TTC549 (cell line): Measurements from ENCODE around the gene RALGAPA2.

Experiments used
- FAIRE-seq: peaks from 2 replicates; lab custom pipeline; 2012; peaks lifted over from hg19 to GRCh38; lab: Jason Lieb, UNC

RALGAPA2 gene

DNA sequence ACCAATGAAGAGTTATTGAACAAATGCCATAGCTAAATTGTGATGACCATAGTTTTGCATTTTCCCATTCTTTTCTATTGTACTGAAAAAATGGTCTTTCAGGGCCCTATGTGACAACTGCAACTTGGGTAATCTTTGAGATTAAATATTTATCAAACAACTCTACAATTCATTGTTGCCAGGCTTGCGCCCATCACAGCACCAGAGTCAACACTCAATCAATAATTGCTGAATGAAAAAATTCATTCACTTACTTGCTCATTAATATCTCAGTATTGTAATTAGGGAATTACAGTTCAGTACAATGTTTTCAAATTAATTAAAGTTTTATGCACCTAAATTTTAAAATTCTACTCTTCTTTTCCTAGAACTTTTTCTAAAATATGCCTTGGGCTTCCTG is 7.7 kb upstream of the RALGAPA2 start:
- no peak for FAIRE-seq

DNA sequence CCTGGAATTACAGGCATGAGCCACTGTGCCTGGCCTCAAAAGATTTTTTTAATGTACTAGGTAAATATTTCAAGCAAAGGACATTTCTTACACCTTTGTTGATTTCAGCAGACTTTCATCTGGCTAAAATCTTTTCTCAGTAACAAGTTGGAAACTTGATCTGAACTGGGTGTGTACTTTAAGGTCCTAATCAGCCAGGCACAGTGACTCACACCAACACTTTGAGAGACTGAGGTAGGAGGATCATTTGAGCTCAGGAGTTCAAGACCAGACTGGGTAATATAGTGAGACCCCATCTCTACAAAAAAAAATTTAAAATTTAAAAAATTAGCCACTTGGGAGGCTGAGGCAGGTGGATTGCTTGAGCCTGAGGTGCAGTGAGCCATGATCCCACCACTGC is 7.0 kb upstream of the RALGAPA2 start:
- FAIRE-seq, result no peak

DNA sequence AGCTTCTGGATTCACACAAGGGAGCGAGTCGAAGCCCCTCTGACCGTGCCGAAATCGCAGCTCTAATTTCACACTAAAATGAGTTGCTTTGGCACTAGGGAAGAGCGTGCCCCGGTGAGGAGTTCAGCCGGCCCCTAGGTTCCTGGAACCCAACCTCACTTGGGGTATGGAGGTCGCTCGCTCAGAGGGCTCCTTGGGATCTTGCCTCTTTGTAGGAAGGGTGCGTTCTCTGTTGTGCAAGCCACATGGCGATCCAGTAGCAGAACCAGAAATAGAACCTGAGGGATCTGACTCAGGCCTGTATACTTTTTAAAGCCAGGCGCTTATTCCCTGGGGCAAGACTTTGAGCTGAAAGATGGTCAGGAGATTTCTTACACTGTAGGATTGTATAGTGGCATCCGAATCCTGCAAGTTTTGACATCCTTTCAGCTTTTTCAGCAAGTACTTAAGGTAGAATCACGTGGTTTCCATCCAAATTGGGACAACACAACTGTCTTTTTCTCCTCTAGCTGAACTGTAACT is 861 bp upstream of the RALGAPA2 start:
- FAIRE-seq, result no peak

DNA sequence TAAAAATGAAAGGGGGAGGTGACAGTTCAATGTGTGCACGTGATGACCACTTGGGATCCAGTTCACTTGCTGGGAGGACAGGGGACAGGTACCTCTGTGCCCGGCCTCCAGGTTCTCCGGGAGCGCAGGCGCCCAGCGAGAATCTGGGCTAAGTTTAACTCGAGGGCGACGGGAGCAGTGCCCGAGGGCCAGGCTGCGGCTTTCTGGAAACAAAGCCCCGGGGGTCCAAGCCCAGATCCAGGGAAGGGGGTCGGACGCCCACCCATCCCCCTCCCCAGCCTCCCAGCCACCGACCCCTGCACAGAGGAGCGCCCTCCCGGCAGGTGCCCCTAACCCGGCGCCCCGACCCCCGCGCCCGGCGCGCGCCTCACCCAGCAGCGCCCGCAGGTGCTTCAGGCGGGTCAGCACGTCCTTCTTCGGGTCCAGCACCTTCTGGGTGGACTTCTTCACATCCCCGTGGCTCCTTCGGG is 405 bp downstream of the RALGAPA2 start:
- FAIRE-seq, result no peak

DNA sequence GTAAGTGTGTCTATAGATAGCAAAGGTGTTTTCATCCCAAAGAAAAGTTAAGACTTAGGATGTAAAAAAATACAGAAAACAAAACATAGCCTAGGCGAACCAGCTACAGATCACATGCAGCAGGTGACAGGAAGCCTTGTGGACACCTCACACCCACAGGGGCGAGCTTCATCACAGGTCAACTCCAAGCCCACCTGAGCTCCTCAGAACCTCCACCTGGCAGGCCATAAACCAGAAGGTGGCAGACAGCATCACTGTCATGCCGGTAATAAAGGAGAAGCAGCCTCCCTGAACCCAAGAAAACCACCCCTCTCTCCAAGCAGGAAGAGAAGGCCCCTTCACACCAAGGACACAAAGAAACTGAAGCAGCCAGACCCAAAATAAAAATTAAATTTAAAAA is 1.0 kb downstream of the RALGAPA2 start:
- FAIRE-seq, result no peak

DNA sequence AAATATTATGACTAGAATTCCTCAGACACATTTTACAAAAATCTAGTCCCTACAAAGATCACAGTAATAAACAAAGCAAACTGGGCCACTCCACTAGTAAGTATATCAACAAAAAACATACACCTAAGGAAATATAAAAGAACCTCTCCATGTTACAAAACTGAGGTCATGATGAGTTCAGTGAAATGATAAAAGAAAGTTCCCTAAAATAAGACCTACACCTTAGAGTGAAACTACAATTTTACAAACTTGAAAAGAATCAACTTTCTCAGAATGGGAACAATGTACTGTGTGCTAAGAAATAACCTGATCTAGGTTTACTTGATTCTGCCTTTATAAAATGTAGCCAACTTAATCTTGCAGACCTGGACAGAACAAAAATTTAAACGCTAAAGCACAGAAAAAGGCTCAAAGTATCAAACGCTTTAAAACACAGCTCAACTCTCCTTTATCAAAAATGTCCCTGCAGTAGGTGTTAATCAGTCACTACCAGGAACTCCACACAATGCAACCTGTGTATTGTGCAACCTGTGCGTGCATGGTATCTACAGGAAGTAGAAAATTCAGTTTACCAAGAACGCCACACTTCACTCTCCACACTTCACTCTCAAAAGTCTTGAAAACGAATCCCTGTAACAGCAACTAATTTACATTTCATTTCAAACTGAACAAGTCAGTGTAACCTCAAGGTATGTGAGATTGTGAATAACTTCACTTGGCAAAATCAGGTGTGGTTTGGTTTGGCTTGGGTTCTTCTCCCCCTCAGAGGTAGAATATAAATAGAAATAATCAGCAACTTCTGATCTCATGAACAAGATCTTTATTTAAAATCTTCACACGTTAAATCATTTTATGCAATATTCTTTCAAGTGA is 1.8 kb downstream of the RALGAPA2 start:
- FAIRE-seq, result no peak

DNA sequence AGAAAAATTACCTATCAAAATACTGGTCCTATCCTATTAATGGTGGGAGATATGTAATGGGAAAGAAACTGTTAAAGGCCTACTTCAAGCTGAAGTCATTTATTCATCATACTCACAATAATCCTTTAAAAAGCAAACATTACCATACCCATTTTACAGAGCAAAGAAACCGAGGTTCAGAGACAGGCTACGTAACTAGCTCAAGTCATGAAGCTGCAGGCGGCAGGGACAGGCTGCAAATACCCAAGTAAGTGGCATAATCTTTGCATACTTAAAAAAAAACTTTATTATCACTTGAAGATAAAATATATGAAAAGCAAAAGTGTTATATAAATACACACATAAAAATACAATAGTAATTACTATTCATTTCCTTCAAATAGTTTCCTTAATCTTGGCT is 2.6 kb downstream of the RALGAPA2 start:
- FAIRE-seq, result no peak

DNA sequence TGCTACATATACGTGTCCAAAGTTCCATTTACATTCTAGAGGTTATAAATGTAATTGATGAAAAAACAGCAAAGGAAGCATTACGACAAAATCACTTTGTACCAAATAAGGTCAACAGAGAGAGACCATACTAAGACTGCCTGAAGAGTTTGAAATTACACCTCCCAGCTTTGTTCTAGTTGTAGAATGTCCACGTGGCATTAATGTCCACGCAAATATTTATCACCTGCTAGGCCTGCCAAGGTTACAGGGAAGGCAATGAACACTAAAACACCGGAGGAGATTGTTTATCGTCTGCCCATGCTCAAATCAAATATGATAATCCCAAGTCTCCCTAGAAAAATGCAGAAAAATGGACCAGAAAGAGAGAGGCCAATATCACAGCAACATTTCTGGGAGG is 6.2 kb downstream of the RALGAPA2 start:
- no peak for FAIRE-seq

DNA sequence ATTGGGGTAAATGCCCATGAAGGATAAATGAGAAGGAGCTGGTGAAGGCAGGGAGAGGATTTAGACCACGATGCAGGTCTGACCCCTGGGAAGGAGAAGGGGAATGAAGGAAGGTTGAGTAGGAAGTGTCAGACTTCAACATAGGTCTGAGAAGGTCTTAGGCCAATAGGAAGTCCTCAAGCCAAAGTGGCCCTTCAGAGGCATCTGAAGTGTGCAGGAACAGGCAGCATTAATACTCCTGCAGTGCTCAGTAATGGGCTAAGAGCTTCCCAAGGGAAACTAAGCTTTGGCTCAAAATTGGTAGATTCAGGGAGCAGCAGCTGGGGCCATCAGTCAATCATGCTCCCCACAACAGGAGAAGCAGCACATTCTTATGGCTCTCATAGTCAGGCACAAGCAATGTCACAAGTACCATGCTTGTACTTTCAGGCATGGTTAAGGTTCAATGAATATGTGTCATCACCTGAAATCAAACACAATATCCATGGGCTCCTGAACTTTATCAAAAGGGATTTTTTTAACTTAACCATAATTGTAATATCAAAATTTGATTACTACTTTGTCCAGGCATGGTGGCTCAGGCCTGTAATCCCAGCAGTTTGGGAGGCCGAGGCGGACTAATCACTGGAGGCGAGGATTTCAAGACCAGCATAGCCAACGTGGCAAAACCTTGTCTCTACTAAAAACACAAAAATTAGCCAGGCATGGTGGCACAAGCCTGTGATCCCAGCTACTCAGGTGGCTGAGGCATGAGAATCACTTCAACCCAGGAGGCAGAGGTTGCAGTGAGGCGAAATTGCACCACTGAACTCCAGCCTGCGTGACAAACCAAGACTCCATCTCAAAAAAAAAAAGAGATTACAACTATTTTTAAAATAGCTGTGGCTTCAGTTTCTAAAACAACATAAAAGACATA is 9.9 kb downstream of the RALGAPA2 start:
- FAIRE-seq, result no peak

DNA sequence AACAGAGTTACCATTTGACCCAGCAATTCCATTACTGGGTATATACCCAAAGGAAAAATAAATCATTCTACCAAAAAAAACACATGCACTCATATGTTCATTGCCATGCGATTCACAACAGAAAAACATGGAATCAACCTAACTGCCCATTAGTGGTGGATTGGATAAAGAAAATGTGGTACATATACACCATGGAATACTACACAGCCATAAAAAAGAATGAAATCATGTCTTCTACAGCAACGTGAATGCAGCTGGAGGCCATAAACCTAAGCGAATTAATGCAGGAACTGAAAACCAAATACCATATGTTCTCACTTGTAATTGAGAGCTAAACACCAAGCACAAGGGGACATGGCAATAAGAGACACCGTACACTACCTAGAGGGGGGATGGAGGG is 12.5 kb downstream of the RALGAPA2 start:
- no peak for FAIRE-seq

DNA sequence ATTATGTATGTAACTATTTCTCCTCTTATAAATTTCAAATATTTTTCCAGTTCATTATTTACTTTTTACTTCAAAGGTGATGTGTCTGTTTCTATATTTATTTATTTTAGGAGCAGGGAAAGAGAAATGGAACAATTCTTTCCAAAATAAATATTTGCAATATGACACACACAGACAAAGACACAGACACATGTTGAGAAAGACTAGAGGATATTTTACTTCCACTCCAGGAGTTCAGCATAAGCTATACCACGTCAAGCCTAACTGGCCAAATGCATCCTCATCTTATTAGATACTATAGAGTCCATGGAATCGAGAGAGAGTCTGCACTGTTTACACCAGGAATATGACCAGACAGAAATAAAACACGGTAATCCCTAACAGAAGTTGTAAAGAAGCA is 13.3 kb downstream of the RALGAPA2 start:
- no peak for FAIRE-seq

DNA sequence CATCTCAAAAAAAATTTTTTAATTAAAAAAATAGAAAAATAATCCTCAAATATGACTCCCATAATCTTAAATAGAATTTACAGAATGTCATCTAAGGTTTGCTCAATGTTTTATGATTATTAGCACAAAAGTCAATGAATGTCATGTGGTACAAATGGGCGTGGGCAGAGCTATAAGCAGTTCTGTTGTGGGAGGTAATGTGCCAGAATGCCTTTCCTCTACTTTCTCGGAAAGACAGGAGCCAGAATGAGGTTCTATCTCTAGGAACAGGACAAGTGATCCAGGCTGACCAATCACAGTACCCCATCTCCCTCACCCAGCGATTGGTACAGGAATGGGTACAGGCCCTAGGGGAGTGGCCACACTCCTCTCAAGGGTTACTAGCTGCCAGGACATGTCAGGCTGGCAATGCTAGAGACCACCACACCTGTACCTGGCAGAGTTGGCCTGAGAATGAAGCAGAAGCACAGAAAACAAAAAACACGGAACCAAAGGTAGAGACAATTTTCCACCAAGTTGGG is 15.1 kb downstream of the RALGAPA2 start:
- FAIRE-seq, result no peak

DNA sequence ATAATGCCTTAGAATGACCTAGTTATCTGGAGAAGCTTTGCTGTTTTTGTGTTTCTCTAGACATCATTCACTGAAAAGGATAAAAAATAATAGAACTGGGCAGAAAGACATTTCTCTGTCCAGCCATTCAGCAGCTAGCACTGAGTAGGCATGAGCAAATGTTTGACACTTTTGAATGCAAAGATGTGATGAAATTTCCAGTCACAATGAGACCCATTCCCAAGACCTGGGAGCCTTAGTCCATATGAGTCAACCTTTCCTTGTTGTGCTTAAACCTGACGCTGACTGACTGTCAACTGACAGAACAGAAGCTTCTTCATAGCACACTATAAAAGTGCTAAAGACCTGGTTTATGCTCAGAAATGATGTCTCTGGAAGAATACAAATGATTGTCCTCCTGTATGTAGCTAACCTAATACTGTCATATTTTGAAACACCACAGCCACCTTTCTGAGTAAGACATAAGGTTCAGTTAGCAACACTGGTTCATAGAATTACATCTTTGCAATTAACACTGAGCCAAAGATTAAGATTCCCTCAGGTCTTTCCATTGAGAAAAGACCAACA is 17.1 kb downstream of the RALGAPA2 start:
- FAIRE-seq, result no peak

DNA sequence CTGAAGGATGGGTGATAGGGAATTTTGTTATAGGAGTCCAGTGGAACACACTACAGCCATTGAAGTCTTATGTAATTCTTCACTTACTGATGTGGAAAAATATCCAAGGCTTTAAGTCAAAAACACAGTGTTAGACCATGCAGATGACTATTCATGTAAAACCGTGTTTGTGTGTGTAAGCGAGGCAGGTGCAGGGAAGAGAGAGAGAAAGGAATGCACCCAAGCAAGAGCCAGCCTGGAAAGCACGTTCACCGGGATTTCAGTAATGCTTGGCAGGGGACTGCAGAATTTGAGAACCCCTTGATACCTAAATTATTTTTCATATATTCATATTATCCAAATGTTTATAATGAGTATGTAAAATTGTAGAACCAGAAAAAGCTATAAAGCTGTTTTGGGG is 17.9 kb downstream of the RALGAPA2 start:
- no peak for FAIRE-seq

DNA sequence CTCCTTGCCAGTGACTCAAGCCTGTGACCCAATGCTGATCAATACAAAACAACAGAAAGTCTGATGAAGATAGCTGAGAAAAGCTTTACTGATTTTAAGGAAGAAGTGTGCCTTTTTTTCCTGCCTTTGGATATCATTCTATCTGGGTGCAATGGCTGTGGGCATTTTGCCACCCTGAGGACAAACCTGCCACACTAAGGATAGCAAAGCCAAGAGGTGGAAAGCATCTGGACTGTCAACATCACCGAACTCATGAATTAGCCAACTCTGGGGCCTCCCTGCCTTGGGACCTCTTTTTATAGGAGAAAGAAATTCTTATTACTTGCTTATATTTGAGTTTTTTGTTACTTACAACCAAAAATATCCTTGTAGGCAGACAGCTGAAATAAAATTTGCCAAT is 19.9 kb downstream of the RALGAPA2 start:
- no peak for FAIRE-seq

DNA sequence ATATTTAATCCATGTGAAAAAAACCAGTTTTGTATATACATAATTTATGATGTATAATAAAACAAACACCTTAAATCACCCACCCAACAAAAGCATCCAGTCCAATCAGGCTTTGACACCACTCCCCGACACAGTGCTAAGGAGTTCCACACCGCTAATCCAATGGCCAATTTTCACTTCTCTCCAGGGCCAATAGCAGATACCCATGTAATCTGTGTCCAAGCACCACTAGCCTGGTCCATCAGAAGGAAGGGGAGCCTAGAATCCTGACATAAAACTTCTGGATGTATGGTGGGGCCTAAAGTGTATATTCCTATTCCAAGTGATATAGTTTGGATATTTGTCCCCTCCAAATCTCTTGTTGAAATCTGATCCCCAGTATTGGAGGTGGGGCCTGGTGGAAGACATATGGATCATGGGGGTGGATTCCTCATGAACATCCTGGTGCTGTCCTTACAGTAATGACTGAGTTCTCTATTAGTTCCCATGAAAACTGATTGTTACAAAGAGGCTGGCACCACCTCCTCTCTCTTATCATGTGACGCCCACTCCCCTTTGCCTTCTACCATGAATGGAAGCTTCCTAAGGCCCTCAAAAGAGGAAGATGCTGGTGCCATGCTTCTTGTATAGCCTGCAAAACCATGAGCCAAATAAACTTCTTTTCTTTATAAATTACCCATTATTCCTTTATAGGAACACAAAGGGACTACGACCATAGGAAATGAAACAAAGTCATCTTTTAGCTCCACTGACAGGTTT is 20.8 kb downstream of the RALGAPA2 start:
- no peak for FAIRE-seq

DNA sequence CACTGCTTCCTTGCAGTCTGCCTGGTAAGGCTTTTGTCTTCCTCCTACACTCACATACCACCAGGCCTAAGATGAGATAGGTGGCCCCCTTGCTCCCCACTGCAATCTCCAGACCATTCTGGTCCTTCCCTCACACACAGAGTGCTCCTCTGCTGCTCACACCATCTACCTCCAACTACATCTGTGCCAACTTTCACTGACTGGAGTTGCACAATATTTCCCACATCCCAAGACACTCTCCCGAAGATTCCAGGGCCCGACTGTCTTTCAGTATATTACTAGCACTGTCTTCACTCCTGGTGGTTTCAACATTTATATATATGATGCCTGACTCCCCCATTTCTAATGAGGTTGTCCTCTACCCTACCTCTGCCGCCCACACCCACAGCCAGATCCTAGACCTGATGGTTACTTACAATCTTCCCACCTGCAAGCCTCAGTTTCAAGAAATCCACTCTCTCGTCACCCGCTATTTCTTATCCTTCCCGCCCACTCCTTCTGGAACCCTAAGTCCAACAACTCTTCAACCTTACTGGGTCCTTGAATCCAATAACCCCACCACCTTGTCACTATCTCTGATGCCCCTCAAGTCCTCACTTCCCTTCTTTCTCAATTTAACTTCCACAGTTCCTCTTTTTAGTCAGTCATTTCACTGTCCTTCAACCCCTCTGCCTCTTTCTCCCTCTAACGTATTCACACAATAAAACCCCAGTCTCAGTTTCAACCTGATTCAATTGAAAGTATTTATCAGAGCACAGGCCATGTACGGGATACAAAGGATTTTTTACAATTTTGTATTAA is 21.6 kb downstream of the RALGAPA2 start:
- no peak for FAIRE-seq

DNA sequence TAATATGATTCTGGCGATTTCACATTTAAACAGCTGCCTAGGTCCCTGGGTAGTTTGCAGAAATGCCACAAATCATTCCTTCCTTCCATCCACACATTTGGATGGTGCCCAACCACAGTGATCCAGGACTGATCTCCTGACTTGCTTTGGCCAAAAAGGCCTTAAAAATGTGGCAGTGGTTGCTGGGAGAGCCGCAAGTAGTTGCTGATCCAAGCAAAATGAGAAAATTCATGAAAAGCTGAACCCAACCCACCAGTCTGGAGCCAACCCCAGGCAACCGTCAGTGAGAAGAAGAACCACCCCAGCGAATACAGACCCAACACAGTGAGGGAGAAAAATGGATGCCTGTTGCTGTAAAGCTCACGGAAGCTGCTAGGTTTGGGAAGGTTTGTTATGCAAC is 25.1 kb downstream of the RALGAPA2 start:
- FAIRE-seq, result no peak

DNA sequence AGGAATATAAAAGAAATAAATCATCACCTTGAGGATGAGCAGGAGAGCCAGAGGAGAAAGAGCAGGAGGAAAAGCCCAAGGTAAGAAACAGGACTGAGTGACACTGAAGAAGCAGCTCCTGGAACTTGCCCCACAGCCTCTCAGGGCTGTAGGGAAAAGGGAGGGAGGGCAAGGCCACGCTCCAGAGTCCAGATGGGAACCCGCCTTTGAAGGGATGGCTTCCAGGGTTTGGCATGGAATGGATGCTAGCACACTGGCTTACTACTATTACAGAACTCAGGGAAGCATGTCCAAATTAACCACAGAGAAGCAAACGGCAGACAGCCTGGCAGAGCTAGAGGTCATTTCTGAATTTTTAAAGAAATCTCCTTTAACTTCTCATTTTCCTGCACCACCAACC is 26.8 kb downstream of the RALGAPA2 start:
- FAIRE-seq, result no peak

DNA sequence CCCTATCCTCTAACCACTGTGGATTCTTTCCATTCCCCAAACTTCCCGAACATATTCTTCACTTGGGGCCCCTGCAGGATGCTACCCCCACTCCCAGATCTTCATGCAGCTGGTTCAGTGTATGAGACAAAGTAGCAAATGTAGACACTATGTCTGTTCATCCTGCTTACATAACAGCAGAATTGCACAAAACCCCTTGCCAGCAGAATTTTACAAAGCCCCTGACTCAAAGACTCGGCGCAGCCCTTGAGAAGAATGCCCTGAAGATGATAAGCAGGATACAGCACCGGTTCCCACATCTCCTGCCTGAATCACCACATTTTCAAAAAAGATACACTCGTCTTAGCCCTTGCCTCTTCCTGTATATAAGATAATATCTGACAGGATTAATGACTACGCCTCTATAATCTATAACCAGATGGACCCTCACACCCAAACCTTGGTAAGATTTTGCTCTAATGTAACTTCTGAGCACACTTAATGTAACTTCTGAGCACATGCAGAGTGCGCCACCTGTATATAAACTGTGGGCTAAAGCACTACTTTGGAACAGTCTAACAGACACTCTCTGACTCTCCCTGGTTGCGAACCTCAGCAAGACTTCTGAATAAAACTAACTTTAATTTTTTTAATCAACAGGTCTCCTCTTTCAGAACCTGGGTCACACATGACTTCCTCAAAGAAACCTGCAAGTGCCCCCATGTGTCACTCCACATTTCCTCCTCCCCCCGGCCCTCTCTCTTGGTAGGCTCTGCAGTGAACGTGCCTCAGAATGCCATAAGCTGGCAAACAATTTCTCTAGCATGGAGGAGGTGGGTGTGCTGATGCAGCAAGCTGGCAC is 28.7 kb downstream of the RALGAPA2 start:
- FAIRE-seq, result no peak
